Muscle of arm (tissue), 12 donors: Measurements from ENCODE around the gene LRRC27. TPM values are rescaled to one million over a fixed set of nuclear protein-coding genes. Genes with fewer than 3 reads are reported as not detected.

Experiments
- DNase-seq: peaks from one replicate; pipeline ENCODE4 v3.0.0-alpha.2; 2013
- polyA plus RNA-seq, 12 donors: library from polyadenylated mRNA; unstranded; fragments of 120-200 nt; gene quantifications; one replicate each; pipeline ENCODE4 v1.2.1, GENCODE V29; 2013; ENCODE audit not compliant: insufficient read length in 12 of 12

Gene LRRC27
- polyA plus RNA-seq, 12 donors = 6.0 to 21.8 (median 8.5) TPM; not detected in 1

GRCh38 chr10:132299371-132300336, 32.3 kb upstream of the LRRC27 start:
- DNase-seq = no peak

GRCh38 chr10:132300582-132300981, 31.4 kb upstream of the LRRC27 start:
- no peak for DNase-seq

- DNase-seq = no peak
Measured at GRCh38 chr10:132301371-132302330, 30.3 kb upstream of the LRRC27 start.

GRCh38 chr10:132302421-132303310, 29.3 kb upstream of the LRRC27 start:
- no peak for DNase-seq

GRCh38 chr10:132303361-132304115, 28.5 kb upstream of the LRRC27 start:
- DNase-seq = no peak

- no peak for DNase-seq
Measured at GRCh38 chr10:132304756-132305509, 27.1 kb upstream of the LRRC27 start.

GRCh38 chr10:132305654-132306342, 26.2 kb upstream of the LRRC27 start:
- DNase-seq = no peak

- DNase-seq = no peak
Measured at GRCh38 chr10:132306343-132306685, 25.7 kb upstream of the LRRC27 start.

GRCh38 chr10:132306864-132307751, 24.9 kb upstream of the LRRC27 start:
- no peak for DNase-seq

- peak; percentile 77 for DNase-seq
Measured at GRCh38 chr10:132307823-132308586, 24.0 kb upstream of the LRRC27 start, which contains the start of gene STK32C. STK32C (minus strand) TSS chr10:132307950; CDS start chr10:132307833, 117 bp downstream.

GRCh38 chr10:132308587-132309470, 23.2 kb upstream of the LRRC27 start:
- DNase-seq = no peak

- DNase-seq = no peak
Measured at GRCh38 chr10:132309471-132309865, 22.5 kb upstream of the LRRC27 start.

GRCh38 chr10:132309879-132310591, 22.0 kb upstream of the LRRC27 start:
- DNase-seq = no peak

GRCh38 chr10:132310701-132311337, 21.2 kb upstream of the LRRC27 start:
- DNase-seq = no peak
